Right lobe of liver (tissue), 6 donors: Measurements from ENCODE around the gene ZNF276. TPM values are rescaled to one million over a fixed set of nuclear protein-coding genes. Genes with fewer than 3 reads are reported as not detected.

Source experiments
- ATAC-seq, 4 donors: fragments of 200-7000 bp; cut with Tn5 transposase; one replicate each; pipeline ENCODE4 v1.9.1; 2020; ENCODE audit warnings: mild to moderate bottlenecking in 4 of 4, moderate library complexity in 4 of 4
- DNase-seq, 3 donors: peaks; one replicate each; pipeline ENCODE4 v3.0.0-alpha.2; 2020
- H3K27ac ChIP-seq, 3 donors: fragments of 200-600 bp; one replicate each; pipeline ENCODE4 v1.8.0; 2022
- H3K27me3 ChIP-seq, 2 donors: fragments of 200-600 bp; one replicate each; pipeline ENCODE4 v1.8.0; 2022
- H3K36me3 ChIP-seq, 4 donors: fragments of 200-600 bp; sonication (generic) in 1 of 4; one replicate each; pipeline versions ENCODE4 v1.5.1 to v1.8.0; 2017 to 2022; ENCODE audit warnings: control low read depth in 1 of 4
- H3K4me1 ChIP-seq, 4 donors: fragments of 200-600 bp; sonication (generic) in 1 of 4; one replicate each; pipeline versions ENCODE4 v1.5.1 to v1.8.0; 2017 to 2022; ENCODE audit warnings: control low read depth in 1 of 4
- H3K4me3 ChIP-seq, 3 donors: fragments of 200-600 bp; one replicate each; pipeline ENCODE4 v1.8.0; 2022
- H3K9me3 ChIP-seq, 4 donors: fragments of 200-600 bp; sonication (generic) in 1 of 4; one replicate each; pipeline versions ENCODE4 v1.5.1 to v1.8.0; 2017 to 2022; ENCODE audit warnings: control low read depth in 1 of 4
- POLR2A ChIP-seq: fragments of 450-650 bp; IDR thresholded peaks from one replicate; pipeline ENCODE4 v1.6.1; 2017; ENCODE audit warnings: antibody characterized with exemption, mild to moderate bottlenecking
- WGBS: methylation state at CpG from one replicate; pipeline ENCODE4 v1.1.6; 2018; ENCODE audit warnings: low coverage, low lambda C conversion rate; ENCODE audit not compliant: insufficient coverage; ENCODE audit errors: missing lambda C conversion rate; 5-methylcytosine and 5-hydroxymethylcytosine counted together
- intact Hi-C, 2 donors: fragments of 100-400 bp; cut with DNase I; formaldehyde crosslinking; loops; one replicate each; pipeline versions ENCODE4 v1.11.2 to v1.14.1; 2022
- total RNA-seq, 6 experiments: library from RNA; depleted of rRNA in 2 of 6; stranded (reverse); fragments of >200 nt in 2 of 6; fragmentation: NEBNext Ultra II Directional in 3 of 6; extraction: Animal tissue kit (Norgen Biotek cat#: 25700) in 3 of 6; gene quantifications; one replicate each; pipeline versions ENCODE4 v1.1.0 to v1.2.4, GENCODE V29; 2016 to 2023
- TF ChIP-seq, protein P1 (sequence below), 4 donors: fragments of 200-600 bp in 3 of 4; fragments of 450-650 bp in 1 of 4; IDR thresholded peaks; one replicate each; pipeline versions ENCODE4 v1.5.1 to v1.8.0; 2016 to 2022; ENCODE audit warnings: antibody characterized with exemption in 4 of 4, mild to moderate bottlenecking in 2 of 4
- donor health status: DM: no; HTN: yes; CAD: no.
- donor health status: DM: no; HTN: no; CAD: no.
- donor health status: DM: no; HTN: no; CAD: no.
- donor health status: DM: no; HTN: yes; CAD: no.
- donor health status: DM: no; HTN: yes; CAD: no.

The ZNF276 gene
- total RNA-seq, 6 experiments from 2014 or later = 6.9 to 13.4 (median 9.1) TPM

DNA sequence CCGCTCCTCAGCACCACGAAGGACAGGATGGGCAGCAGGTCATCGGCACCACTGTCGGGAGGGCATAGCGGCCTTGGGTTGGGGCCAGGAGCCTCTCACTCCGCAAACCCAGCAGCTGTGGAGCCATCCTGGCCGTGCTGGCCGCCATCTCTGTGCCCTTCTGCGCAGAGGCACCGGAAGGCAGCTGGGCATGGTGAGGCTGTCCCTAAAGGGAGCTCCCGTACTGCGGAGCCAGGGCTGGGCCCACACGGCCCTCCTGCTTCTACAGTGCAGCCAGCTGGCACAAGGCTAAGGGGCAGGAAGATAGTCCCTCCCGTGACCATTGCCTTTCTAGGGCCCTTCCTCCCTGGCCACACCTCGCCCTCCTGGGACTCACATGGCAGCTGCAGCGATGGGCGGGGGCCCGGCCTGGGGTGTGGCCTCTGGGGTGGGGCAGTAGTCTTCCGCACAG, 12.8 kb upstream of the ZNF276 start:
- Histone ChIP-seq H3K4me3 (no peak overlapping the region), H3K4me1 (peaks cover 0 to 6% (median 0%) of the 10 kb centered on the region in 4 donors), H3K36me3 (no peaks in the 10 kb centered on the region), H3K27me3 (no peaks in the 10 kb centered on the region), H3K9me3 (no peaks in the 10 kb centered on the region), H3K27ac (no peak overlapping the region)
- no peak for DNase-seq
- no CpG with 5 or more reads among the region's 19 CpGs for WGBS
- TF ChIP-seq, protein P1, sequence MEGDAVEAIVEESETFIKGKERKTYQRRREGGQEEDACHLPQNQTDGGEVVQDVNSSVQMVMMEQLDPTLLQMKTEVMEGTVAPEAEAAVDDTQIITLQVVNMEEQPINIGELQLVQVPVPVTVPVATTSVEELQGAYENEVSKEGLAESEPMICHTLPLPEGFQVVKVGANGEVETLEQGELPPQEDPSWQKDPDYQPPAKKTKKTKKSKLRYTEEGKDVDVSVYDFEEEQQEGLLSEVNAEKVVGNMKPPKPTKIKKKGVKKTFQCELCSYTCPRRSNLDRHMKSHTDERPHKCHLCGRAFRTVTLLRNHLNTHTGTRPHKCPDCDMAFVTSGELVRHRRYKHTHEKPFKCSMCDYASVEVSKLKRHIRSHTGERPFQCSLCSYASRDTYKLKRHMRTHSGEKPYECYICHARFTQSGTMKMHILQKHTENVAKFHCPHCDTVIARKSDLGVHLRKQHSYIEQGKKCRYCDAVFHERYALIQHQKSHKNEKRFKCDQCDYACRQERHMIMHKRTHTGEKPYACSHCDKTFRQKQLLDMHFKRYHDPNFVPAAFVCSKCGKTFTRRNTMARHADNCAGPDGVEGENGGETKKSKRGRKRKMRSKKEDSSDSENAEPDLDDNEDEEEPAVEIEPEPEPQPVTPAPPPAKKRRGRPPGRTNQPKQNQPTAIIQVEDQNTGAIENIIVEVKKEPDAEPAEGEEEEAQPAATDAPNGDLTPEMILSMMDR (IDR thresholded peaks at IDR 0.05) = no peak
- no peak for TF ChIP-seq POLR2A
- no peak for ATAC-seq
- intact Hi-C loops = loop anchor here (10.0 kb wide), 2 partner anchors 86 to 166 kb away; partner anchors contain the start of gene TCF25 (in 1 of the 2)

DNA sequence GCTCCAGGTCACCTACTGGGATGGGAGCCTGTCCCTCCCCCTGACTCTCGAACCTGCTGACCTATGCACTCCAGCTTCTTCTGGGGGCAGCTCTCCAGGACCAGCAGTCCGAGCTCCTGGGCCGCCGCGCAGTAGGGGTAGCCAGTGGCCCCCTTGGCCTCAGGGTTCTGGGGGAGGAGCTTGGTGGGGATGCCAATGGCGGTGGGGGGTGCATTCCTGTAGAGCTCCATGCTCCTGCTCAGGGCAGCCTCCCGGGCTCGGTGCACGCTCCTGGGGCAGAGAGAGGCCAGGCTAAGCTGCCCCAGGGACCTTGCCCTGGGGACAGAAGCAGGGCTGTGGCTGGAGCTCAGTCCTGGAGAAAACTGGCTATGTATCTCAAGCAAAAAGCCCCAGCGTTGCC, 12.2 kb upstream of the ZNF276 start:
- H3K27ac ChIP-seq = no peak overlapping the region
- no peak for DNase-seq
- TF ChIP-seq, protein P1 (IDR thresholded peaks at IDR 0.05) = no peak
- TF ChIP-seq POLR2A = no peak
- WGBS = 92% methylated on average over 4 of the region's 10 CpGs
- H3K27me3 ChIP-seq = no peaks in the 10 kb centered on the region
- peaks cover 0 to 6% (median 0%) of the 10 kb centered on the region in 4 donors for H3K4me1 ChIP-seq
- no peak for ATAC-seq
- H3K9me3 ChIP-seq = no peaks in the 10 kb centered on the region
- no peak overlapping the region for H3K4me3 ChIP-seq
- intact Hi-C loops = loop anchor here (10.0 kb wide), 2 partner anchors 86 to 166 kb away; partner anchors contain the start of gene TCF25 (in 1 of the 2)
- H3K36me3 ChIP-seq = no peaks in the 10 kb centered on the region

DNA sequence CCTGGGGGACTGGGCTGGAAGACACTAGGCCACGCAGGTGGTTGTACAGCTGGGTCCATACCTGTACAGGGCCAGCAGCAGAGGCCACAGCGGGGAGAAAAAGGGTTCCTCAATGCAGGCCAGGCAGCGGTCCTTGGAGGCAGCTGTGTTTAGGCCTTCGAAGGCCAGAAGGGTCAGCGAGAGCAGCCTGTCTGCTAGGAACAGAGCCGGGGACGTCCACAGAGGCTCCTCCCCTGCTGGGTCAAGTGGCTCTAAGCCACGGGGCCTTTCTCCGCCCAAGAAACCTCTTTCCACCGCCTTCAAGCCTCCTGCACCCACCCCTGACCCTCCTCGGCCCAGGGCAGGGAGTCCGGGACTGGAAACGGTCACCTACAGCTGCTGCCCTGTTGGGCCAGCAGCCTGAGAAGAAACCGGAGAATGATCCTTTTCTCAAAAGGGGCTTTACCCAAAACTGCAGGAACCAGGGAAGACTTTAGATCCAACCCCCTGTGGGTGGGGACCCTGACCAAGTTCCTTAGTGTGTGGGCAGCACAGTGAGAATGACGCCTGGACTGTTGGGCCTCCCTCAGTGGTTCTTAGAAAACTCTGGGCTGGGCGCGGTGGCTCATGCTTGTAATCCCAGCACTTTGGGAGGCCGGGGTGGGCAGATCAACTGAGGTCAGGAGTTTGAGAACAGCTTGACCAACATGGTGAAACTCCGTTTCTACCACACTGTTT, 11.5 kb upstream of the ZNF276 start:
- DNase-seq (no peak), ATAC-seq (no peak)
- Histone ChIP-seq H3K27ac (no peak overlapping the region), H3K9me3 (no peaks in the 10 kb centered on the region), H3K4me1 (peaks cover 0 to 6% (median 0%) of the 10 kb centered on the region in 4 donors), H3K4me3 (no peak overlapping the region), H3K36me3 (no peaks in the 10 kb centered on the region), H3K27me3 (no peaks in the 10 kb centered on the region)
- 90% methylated on average over 2 of the region's 19 CpGs for WGBS
- intact Hi-C loops = loop anchor here (5.0 to 10.0 kb wide), 3 partner anchors 85 to 165 kb away; partner anchors contain the start of gene TCF25 (in 1 of the 2)
- no peak for TF ChIP-seq POLR2A
- TF ChIP-seq, protein P1 (IDR thresholded peaks at IDR 0.05) = no peak

DNA sequence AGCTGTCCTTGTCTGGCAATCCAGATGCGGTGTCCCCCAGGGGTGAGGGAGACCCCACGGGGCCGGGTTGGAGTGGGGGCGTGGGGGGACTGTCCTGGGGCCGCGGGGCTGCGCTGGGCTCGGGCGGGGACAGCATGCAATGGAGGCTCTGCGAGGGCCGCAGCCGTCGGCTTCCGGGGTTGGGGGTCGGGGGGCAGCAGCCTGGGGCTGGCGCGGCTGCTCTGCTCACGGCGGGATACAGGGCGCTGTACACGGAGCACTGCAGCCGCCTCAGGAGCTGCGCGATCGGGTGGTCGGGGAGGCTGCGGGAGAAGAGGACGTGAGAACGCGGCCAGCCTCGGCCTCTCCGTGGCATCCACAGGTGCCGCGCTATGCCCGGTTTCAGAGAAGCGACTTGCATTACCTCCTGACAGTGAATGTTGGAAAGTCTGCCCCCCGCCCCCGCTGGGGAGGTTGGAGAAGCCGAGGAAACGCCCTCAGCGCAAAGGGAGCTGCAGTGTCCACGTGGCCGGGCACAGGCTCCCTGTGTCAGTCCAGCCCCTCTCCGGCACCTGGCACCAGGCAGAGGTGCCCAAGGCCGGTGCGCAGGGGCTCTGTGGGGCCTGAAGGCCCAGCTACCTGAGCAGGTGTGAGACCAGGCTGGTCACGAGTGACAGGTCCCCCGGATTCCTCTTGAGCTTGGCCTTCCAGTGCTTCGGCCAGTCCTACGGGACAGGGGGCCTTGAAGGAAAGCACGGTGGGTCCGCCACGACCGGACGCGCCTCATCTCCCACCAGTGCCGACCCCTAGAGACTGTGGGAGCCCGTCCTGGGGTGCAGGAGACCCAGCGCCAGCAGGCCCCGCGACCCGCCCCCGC, 10.4 kb upstream of the ZNF276 start:
- Histone ChIP-seq H3K4me1 (peaks cover 0 to 6% (median 0%) of the 10 kb centered on the region in 4 donors), H3K27ac (no peak overlapping the region), H3K9me3 (no peaks in the 10 kb centered on the region), H3K27me3 (no peaks in the 10 kb centered on the region), H3K36me3 (no peaks in the 10 kb centered on the region), H3K4me3 (no peak overlapping the region)
- ATAC-seq (no peak), DNase-seq (no peak)
- intact Hi-C loops = loop anchor here in 1 of 2 donors (5.0 kb wide), 1 partner anchor 86 kb away; no protein-coding TSS in a partner anchor
- TF ChIP-seq, protein P1 (IDR thresholded peaks at IDR 0.05) = no peak
- TF ChIP-seq POLR2A = no peak
- 73% methylated on average over 3 of the region's 63 CpGs for WGBS
